Transverse colon (tissue), 4 donors: ENCODE data around the gene PRPS1.

Experiments used
- EP300 ChIP-seq: sonication (generic); formaldehyde crosslinking; IDR thresholded peaks from one replicate; pipeline ENCODE4 v1.6.1; 2017; ENCODE audit warnings: antibody characterized with exemption, low read depth
- POLR2AphosphoS5 ChIP-seq, 3 donors: sonication (generic); formaldehyde crosslinking; IDR thresholded peaks; one replicate each; pipeline ENCODE4 v1.6.1; 2016; ENCODE audit warnings: antibody characterized with exemption in 3 of 3
- TF ChIP-seq, protein P1 (sequence below), 5 experiments: fragments of 200-600 bp in 3 of 5; fragments of 450-650 bp in 2 of 5; sonication (generic) in 3 of 5; IDR thresholded peaks; 1 replicate in 2 of 5; 2 replicates in 3 of 5; pipeline ENCODE4 v1.5.1; 2016 to 2017; ENCODE audit warnings: antibody characterized with exemption in 5 of 5, inconsistent platforms in 3 of 5, mild to moderate bottlenecking in 2 of 5, moderate library complexity in 1 of 5

DNA sequence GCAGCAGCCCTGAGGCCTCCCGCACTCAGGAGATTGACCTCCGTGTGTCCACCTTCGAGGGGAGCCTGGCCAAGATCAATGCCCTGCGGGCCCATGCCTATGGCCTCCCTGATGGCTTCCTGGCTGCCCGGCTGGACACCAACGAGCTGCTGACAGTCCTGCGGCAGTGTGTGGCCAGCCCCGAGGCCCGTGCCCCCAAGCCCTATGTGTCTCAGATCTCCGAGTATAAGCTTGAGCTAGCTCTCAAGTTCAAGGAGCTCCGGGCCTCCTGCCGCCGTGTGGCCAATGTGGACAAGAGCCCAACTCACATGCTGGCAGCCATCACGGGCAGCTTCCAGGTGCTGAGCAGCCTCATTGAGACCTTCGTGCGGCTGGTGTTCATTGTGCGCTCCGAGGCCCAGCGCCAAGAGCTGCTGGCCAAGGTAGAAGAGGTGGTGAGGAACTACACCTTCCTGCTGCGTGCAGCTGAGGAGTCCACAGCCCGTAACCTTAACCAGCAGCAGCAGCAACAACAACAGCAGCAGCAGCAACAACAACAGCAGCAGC lies 25.5 kb upstream of the PRPS1 start:
- TF ChIP-seq, protein P1, sequence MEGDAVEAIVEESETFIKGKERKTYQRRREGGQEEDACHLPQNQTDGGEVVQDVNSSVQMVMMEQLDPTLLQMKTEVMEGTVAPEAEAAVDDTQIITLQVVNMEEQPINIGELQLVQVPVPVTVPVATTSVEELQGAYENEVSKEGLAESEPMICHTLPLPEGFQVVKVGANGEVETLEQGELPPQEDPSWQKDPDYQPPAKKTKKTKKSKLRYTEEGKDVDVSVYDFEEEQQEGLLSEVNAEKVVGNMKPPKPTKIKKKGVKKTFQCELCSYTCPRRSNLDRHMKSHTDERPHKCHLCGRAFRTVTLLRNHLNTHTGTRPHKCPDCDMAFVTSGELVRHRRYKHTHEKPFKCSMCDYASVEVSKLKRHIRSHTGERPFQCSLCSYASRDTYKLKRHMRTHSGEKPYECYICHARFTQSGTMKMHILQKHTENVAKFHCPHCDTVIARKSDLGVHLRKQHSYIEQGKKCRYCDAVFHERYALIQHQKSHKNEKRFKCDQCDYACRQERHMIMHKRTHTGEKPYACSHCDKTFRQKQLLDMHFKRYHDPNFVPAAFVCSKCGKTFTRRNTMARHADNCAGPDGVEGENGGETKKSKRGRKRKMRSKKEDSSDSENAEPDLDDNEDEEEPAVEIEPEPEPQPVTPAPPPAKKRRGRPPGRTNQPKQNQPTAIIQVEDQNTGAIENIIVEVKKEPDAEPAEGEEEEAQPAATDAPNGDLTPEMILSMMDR (IDR thresholded peaks at IDR 0.05) = no peak
- TF ChIP-seq POLR2AphosphoS5 (IDR thresholded peaks at IDR 0.05) (no peak), EP300 (no peak)
